HG03469 (cell line): ENCODE measurements around the gene ATP2C2.
"Not testable (repeated sequence)": the region's sequence is repeated elsewhere in the genome, so short reads cannot be mapped to it uniquely, and the experiment has no call there.

ENCODE experiments used
- ATAC-seq: cut with Tn5 transposase; IDR thresholded peaks from one replicate; pipeline ENCODE4 v1.9.1; 2021; ENCODE audit warnings: mild to moderate bottlenecking, moderate library complexity, moderate number of reproducible peaks; ENCODE audit not compliant: unreplicated experiment

ATP2C2 gene

DNA sequence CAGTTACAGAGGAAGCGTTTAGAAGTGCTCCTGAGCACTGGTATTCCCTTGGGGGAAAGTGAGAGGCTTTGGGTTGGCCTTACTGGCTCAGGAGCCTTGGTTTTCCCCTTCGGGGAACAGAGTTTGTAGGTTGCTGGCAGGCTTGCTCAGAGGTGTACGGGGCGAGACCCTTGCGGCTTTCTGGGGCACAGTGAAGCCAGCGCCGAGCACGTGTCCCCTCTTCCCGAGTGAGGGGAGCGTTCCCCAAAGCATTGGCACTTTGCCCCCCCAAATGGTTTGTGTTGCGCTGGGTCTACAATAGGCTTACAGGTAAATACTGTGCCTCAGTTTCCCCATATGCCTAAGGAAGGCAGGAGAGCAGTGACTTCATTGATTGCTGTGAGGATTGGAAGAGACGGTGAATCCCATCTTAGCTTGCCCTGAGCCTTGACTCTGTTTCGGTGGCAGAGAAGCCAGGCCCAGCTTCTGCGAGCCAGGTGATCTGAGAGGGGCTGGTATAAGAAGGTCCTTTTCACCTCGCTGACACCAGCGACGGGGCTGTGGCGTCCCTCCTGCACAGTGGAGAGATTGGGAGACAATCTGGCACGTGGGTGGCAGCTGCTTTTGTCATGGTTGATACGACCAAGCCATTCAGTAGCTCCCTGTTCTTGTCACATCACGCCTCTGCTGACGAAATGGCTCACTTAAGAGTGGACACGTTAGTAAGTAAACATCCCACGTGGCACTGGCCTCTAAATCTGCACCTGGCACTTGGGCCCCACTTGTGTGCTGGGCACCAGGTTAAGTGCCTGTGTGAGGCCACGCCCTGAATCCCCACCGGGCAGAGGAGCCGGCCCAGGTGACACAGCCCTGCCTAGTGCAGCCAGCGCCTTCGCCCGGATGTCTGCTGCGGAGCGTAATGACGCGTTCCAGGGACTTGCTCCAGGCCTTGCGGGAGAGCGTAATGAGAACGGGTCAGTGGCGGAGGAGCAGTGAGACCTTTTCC, 81.1 kb downstream of the ATP2C2 start:
- ATAC-seq, result no peak

DNA sequence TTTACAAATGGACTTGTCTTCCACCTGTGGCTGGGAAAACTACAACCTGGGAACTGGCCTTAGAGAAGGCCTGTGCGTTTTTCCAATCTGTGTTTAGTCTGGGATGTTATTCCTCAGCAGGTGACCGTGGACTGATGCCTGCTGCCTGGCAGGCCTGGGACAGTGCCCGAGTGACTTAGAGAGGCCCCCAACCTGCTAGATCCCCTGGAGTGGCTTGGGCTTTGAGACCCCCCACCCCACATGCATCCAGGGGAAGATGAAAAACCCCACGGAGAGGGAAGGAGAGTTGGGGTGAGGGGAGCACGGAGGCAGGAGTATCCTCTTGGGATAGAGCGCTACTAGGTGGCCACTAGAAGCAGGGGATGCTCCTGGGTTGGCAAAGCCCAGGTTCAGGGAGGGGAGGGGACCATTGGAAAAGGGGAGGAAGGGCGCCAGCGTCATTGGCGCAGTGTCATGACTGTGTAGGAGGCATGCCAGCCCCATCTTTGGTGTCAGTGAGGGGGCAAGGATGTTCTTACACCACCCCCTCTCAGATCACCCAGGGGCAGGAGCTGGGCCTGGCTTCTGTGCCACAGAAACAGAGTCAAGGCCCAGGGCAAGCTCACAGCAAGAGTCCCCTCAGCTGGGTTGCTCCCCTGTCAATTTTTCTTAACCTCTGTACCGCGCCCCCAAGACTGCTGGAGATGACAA, 82.0 kb downstream of the ATP2C2 start:
- no peak for ATAC-seq

DNA sequence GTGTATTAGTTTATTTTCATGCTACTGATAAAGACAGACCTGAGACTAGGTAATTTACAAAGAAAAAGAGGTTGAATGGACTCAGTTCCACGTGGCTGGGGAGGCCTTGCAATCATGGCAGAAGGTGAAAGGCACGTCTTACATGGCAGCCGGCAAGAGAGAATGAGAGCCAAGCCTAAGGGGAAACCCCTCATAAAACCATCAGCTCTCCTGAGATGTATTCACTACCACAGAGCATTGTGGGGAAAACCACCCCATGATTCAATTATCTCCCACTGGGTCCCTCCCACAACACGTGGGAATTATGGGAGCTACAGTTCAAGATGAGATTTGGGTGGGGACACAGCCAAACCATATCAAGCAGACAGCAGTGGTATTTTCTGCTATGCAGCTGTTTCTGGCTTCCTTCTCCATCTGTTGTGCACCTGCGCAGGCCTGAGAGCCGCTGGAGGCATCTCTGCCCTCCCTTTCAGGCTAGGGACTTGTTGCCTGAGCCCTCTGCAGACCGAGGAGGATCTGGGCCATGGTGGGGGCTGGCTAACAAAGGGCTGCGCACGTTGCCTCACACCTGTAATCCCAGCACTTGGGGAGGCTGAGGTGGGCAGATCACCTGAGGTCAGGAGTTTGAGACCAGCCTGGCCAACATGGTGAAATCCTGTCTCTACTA, 82.8 kb downstream of the ATP2C2 start:
- ATAC-seq, result not testable (repeated sequence)

DNA sequence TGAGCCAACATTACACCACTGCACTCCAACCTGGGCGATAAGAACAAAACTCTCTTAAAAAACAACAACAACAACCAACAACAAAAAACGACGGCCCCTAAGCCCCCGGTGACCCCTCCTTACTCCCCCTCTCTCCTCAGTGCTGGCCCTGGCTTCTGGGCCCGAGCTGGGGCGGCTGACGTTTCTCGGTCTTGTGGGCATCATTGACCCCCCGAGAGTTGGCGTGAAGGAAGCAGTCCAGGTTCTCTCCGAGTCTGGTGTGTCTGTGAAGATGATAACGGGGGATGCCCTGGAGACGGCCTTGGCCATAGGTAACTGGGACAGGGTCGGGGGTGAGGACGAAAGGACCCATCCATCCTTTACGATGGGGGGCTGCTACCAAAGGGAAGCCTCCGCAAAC, 83.4 kb downstream of the ATP2C2 start:
- ATAC-seq, result no peak

DNA sequence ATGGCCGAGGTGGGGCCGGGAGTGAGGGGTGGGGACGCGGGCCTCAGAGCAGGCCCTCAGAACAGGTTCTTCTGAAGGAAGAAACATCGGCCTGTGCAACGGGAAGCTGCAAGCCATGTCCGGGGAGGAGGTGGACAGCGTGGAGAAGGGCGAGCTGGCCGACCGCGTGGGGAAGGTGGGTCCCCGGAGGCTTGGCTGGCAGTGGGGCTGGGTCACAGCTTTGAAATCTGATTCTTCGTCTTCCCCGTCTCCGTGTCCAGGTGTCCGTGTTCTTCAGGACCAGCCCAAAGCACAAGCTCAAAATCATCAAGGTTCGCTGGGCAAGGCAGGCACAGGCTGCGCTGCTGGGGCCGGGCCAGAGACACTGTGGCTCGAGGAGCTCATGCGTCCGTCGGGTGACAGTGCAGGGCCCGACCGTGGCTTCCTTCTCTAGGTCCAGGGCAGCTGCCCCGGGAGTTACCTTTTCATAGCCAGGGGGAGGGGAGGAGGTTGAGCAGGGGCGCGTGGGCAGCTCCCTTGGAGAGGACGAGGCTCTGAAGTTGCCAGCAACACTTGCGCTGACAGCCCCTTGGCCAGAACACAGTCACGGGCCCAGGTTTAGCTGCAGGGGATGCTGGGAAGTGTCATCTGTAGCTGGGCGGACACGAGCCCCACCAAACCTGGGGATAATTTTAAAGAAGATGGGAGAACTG, 84.9 kb downstream of the ATP2C2 start:
- ATAC-seq, result no peak

DNA sequence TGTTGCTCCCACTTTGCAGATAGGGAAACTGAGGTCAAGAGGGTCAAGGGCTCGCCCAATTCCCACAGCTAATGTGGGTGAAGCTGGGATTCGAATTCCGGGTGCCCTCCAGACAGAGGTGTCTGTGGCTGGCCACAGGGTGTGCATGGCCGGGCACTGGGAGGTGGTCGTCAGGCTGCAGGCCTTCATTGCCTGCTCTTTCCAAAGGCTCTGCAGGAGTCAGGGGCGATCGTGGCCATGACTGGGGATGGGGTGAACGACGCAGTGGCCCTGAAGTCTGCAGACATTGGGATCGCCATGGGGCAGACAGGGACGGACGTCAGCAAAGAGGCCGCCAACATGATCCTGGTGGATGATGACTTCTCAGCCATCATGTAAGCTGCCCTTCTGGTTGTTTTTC, 86.3 kb downstream of the ATP2C2 start:
- no peak for ATAC-seq

DNA sequence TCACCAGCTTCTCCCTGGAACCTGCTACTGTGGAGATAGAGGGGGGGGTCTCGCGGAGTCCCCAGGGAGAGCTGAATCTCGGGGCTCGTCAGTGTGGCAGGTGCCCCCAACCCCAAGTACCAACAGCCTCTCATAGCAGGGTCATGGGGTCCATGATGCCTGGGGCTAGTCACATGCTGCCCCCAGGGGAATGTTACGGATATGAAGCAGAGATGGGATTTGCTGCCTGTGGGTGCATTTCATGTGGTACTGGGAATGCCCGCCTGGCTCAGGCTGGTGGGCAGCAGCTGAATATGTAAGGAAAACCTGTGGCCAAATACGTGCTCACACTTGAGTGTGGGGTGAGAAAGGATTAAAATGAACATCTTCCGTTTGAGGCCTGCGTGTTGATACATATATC, 86.7 kb downstream of the ATP2C2 start:
- no peak for ATAC-seq

DNA sequence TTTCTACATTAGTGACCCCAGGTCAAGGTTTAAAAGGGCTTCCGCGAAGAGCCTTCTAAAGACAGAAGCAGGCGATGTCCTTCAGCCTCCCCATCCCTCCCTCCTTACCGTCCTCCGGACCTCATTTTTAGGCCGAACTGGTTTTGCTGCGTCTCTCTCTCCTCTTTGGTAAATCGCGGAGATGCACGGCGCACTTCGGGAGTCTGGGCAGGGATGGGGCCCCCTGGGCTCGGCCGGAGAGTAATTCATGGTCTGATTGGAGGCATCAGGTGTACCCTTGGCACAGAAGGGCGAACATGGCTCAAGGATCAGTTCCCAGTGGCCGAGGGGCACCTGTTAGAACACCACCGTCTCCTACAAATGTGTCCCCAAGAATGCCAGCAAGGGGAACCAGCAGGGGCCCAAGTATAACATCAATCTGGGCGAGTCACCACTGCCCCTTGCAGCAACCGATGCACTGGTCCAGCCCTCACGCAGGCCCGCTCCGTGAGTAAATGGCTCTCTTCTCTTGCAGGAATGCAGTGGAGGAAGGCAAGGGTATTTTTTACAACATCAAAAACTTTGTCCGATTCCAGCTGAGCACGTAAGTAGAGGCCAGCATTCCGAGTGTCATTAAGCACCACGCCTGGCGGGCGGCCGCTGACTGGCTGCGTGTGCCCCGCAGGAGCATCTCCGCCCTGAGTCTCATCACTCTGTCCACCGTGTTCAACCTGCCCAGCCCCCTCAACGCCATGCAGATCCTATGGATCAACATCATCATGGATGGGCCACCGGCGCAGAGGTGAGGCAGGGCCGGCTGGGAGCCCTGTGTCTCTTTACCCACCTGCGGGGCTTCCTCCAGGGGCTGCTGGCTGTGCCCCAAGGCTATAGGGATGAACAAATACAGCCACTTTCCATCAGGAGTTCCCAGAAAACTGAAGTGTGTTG, 90.5 kb downstream of the ATP2C2 start:
- no peak for ATAC-seq

DNA sequence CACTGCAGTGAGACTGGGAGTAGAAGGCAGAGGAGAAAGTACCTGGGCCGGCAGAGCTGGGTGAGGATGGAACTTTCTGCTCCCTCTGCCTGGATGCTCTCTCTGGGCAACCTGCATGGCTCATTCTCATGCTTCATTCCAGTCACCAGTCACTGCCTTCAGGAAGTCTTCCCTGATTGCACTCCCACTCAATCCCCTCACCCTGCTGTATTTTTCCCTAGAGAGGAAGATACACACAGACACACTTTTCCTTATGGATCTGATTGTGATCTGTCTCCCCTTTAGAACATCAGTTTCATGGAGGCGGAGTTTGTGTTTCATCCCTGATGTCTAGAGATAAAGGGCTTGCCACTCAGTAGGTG, 91.2 kb downstream of the ATP2C2 start:
- ATAC-seq, result no peak

DNA sequence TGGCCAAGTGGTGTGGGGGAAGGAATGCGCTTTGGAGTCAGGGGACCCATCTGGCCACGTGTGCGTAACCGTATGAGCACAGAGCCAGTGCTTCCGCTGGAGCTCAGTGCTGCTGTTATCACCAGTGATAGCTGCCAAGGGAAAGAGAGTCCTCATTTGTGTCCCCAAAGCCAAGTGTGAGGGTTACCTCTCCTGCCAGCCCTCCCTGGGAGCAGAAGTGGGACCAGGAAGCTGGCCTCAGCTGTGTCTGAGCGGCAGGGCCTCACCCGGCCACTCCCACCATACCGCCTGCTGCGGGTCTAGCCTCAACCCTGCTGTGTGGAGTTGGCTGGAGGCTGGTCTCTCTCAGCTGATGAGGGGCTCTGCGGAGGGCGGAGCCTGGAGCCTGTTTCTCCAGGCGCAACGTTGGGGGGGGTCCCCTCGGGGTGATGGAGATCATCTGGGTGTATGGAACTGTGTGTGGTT, 91.6 kb downstream of the ATP2C2 start:
- no peak for ATAC-seq

DNA sequence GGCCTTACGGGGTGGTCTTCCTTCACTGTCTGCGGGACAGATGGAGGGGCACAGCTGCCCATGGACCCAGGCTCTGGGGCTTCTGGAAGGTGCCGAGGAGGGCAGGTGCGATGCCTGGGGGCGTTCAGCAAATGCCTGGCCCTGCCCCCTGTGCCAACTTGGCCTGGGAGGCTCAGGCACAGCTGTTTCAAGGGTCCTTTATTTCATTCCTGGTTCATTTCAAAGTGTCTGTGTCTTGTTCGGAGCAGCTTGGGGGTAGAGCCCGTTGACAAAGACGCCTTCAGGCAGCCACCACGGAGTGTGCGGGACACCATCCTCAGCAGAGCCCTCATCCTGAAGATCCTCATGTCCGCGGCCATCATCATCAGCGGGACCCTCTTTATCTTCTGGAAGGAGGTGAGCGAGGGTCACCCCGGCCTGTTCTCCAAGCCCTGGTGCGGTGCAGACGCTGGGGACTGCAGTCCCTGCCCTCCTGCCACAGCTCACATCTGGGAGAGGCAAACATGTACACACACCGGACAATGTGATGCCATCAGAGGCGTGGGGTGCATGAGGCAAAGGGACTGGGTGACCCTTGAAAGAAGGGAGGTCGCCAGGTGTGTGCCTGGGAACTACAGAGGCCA, 92.2 kb downstream of the ATP2C2 start:
- ATAC-seq, result no peak

DNA sequence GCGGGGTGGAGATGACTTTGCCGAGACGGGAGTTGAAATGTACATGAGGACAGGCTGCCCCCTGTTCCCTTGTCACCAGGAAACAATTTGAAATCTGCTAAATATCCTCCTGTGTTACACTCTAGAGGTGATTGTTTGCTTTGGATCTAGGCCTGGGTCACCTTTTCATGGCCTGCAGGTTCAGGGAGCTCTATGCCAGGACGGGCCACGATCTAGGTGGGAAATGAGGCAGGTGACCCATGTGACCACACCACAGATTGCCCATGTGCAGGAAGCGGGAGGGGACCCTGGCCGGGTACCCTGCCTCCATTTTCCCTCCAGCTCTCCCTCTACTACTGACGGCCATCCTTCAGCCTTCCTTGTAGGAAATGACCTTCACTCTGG, 92.7 kb downstream of the ATP2C2 start:
- no peak for ATAC-seq

DNA sequence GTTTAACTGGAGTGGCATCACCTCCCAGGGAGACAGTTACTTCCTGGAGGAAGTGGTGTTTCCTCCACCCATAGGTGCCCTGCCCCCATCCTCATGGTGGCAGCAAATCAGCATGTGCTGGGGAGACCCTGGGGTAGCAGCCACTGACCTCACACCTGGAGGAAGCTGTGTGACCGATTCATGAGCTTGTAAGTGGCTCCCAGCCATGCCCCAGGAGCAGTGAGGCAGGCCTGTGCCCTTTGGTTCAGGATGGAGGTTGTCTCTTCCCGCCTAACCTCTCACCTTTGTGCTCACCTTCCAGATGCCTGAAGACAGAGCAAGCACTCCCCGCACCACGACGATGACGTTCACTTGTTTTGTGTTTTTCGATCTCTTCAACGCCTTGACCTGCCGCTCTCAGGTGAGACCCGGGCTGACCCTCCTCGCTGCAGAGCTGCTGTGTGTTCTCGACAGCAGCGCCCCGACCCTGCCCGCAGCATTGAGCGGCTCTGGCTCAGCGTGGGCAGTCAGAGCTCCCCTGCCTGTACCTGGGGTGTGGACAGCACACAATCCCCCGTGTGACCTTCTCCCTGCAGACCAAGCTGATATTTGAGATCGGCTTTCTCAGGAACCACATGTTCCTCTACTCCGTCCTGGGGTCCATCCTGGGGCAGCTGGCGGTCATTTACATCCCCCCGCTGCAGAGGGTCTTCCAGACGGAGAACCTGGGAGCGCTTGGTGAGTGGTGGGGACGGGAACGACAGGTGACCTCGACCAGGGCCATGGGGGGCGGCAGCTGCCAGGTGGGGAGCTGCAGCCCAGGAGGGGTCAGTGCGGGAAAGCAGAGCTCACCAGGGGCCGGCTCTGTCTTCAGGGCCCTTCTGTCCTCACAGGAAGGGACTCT, 93.3 kb downstream of the ATP2C2 start:
- ATAC-seq, result no peak

DNA sequence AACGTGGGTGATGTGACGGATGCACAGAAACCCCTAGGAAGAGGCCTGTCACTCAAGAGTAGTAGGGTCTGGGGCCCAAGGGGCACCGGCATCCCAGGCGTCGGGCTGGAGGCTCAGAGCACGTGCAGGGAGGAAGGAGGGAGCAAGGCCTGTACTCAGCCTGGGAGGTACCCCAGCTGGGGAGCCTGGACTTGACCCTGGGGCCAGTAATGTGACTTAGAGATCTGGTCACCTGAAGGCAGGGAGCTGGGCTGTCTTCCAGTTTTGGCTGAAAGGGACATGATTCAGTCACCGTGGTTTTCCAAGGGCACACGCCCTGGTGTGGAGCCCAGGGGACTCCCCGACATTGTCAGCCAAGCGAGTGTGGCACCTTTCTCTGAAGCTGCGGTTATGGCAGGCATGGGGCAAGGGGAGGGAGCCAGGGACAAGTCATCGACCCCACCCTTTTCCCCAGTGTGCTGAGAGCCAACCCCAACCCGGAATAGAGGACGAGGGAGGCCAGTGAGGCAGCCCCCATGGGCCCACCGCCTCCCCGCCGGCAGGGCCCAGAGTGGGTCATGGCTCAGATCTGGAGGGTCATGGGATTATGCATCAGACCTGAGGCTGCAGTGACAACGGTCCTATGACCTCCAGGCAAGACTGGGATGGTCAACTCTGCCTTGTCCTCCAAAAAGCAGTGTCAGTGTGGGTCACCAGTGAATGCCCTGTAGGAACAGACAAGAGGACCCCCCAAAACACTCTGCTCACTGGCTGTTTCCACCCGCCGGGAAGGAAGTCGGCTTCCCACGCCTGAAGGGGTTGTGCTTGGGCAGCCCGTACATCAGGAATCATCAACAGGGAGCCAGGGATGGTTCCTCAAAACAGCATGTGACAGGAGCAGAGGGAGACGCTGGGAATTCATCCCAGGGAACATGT, 94.2 kb downstream of the ATP2C2 start:
- no peak for ATAC-seq

DNA sequence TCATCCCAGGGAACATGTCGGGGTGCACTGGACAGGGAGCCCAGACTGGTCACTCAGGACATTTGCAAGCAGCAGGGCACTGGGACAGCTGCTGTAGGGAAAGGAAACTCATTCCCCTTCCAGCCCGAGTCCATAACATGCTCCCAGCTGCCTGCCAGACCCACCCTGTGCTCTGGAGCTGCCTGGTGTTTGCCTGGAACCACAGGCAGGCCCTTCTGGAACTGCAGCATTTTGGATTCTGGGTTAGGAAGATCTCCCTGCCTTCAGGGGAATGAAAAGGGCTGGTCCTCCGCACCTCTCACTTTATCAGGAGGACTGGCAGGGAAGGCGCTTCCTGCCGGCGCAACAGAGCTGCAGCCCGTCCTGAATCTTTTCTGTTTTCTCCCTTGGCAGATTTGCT, 94.9 kb downstream of the ATP2C2 start:
- ATAC-seq, result no peak

DNA sequence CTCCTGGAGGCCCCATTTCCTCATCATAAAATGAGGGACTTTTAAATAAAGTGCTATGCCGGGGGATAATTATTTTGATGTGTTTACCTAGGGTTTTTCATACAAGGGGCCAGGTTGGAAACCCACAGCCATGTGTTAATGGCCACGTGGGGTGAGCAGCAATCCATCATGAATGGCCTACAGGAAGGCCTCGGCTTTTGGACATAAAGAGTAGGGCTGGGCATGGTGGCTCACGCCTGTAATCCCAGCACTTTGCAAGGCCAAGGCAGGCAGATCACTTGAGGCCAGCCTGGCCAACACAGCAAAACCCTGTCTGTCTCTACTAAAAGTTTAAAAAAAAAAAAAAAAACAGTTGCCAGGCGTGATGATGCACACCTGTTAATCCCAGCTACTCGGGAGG, 95.8 kb downstream of the ATP2C2 start:
- ATAC-seq, result no peak

DNA sequence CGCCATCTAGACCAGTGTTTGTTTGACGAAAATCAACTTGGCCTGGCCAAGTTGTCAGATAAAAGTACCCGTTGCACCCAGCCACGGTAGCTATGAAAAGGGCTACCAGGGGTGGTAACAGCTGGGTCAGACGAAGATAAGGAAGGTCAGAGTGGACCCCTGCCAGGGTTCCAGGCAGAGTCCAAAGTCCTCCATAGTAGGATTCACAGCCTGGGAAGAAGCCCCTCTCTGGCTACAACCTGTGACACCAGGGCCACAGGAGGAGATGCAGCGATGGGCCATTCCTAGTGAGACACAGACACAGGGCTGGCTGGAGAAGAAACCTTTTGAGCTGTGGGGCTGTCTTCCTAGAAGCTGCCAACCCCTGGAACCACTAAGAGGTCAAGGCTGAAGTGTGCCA, 96.8 kb downstream of the ATP2C2 start:
- no peak for ATAC-seq
